ENCODE results near the gene SH2D4B.

Gene SH2D4B

DNA sequence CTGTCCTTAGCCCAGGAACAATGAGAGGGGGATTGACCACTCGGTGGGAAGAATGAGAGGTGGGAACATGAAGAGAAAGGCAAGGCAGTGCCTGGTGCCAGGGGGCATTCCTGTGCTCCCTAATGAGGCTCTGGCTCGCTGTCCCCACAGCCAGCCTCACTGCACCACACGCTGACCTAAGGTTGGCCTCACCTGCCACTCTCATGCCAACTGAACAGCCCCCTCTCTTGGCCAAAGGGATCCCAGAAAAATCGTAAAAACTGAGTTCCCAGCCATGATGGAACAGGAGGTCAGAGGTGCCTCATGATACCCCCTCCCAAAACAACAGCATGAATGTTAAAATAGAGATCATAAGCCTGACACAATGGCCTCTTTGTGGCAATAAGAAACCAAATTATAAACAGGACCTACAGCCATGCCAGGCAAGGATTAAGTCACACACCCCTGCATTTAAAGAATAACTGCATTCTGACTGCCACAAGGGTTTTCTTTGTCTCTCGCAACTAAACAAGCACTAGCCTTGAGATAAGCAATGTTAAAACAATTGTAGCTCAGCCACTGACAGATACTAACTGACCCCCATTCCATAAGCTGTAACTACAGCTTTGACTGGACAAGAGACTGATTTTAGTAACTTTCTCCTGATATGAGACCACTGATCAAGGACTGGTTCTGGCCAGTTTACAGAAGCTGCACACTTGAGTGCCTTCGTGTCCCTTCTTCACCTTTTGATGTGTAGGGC, 149.2 kb downstream of the SH2D4B start:
- no peak for DNase-seq (ENCODE audit: low read depth in 2 of 2)

DNA sequence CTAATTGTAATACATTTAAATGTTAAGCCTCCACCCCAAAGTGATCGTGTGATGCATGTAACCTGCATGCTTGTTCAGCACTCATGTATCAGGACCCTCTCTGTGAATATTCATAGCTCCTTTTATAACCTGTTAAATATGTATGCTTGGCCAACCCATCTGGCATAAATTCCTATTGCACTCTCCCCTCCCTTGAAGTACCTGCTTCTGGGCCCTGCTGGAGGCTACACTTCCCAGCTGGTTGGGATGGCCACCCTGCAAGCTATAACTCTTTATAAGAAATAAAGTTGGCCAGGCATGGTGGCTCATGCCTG, 149.7 kb downstream of the SH2D4B start:
- no peak for DNase-seq (ENCODE audit: low read depth in 2 of 2)

DNA sequence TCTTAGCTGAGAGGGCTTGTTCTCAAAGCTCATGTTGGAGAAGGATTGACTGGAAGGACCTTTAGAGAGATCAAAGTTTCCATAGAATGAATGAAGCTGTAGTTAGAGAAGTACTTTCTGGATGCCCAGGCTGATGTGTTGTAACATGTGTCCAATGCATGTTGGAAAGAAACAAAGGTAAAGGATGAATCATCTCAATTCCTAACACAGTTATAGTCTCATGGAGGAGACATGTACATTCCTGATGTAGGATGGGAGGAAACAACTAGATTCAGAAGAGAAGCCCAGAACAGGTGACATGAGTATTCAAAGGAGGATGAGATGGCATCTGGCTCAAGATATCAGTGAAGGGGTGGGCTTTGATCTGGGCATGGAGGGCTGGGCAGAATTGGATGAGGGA, 152.7 kb downstream of the SH2D4B start:
- no peak for DNase-seq (ENCODE audit: low read depth in 2 of 2)

DNA sequence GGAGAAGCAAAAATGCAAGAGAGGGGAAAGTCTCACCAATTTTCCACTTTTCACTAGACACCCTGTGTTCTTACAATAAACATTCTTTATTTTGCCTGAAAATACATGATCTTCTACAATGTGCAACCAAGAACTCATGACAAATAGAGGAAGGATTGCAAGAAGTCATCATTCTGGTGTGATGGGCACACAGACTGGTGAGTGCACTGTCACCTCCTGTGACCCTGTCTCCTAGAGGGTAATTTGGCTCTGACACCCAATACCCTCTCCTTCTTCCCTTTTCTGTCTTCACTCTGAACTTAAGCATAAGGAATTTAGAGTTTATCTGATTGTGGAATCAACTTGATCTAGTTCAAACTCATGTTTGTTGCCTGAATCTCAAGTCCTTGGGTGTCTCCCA, 153.7 kb downstream of the SH2D4B start:
- no peak for DNase-seq (ENCODE audit: low read depth in 2 of 2)

DNA sequence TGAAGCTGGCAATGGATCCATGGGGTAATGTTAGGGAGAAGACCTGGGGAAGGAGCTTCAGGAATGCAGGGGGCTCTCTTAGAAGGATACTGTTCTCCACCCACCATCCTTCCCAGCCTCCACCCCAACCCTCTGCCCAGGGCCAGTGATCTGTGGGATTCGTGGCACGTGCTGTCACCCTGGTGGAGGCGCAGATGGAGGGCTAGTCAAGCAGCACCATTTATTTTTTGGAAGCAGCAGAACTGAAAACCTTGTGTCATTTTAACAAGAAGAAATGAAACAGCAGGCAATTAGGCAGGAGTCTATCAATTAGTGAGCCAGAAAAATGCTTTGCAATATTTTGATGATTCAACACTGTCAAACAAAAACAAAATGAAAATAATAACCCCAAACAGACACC, 155.9 kb downstream of the SH2D4B start:
- no peak for DNase-seq (ENCODE audit: low read depth in 2 of 2)

DNA sequence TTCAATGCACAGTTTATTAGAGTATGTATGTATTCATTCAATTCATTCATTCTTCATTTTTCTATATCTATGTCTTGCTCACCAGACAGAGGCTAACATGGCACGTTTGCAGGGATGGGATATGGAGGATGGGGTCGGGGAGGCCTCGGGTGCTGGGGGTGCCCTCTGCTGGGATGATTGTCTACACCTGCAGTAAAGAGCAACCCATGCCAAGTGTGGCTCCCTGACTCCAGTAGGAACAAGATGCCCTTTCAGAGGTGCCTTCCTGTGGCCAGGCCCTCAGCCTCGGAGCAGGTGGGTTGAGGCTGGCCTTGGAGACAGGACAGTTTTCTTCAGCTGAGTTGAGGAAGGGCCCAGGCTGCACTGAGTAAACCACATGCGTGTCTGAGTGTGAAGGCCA, 157.2 kb downstream of the SH2D4B start:
- DNase-seq (ENCODE audit: low read depth in 2 of 2) = no peak

Data from activated CD8-positive, alpha-beta memory T cell treated with anti-CD3 and anti-CD28 coated beads for 4 hours (primary cell).